Measurements from ENCODE around the gene TRIML2. TPM values are rescaled to one million over a fixed set of nuclear protein-coding genes. Genes with fewer than 3 reads are reported as not detected.

The TRIML2 gene
- polyA plus RNA-seq, 2 of the 4 experiments (the other 2 are of a cell fraction) = 53.7 to 56.2 TPM

DNA sequence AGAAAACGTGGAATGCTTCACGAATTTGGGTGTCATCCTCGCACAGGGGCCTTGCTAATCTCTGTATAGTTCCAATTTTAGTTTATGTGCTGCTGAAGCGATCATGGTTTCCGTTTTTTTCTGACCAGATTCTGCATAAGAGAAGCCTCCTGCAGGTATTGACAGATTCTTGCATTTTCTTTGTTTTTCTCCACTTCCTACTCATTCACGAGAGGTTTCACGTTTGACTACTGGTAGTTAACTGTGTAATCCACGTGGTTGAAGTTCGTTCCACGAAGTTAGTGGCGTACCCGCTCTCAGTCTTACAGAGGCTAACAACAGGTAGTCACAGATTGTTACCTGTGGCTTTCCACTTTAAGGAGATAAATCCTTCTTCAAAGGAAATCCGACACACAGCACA lies 12.1 kb upstream of the TRIML2 start:
- POLR2A ChIA-PET = no interaction called here
- ATAC-seq (no peak), FAIRE-seq (no peak), DNase-seq (ENCODE audit: low read depth in 1 of 2, low spot score in 1 of 2) (no peak)
- H3K27ac ChIP-seq = no peak overlapping the region
- no peaks in the 10 kb centered on the region for H3K4me1 ChIP-seq
- no peak overlapping the region for H3K4me3 ChIP-seq
- CTCF ChIA-PET = no interaction called here
- no peak overlapping the region for H3K4me2 ChIP-seq
- no peaks in the 10 kb centered on the region for H3K9me3 ChIP-seq
- 88% methylated on average over 13 of the region's 13 CpGs for WGBS (ENCODE audit: missing lambda C conversion rate)
- no peak for TF ChIP-seq FOSL2 (IDR thresholded peaks at IDR 0.05)
- no peak for TF ChIP-seq FOSL2 (CRISPR knock-in tag; IDR thresholded peaks at IDR 0.05)
- TF ChIP-seq RCOR1 (IDR thresholded peaks at IDR 0.05; ENCODE audit: low read depth, low read length) = no peak
- no peak for TF ChIP-seq MAX (IDR thresholded peaks at IDR 0.05)
- TF ChIP-seq CBX8 (IDR thresholded peaks at IDR 0.05) = no peak
- TF ChIP-seq BCL3 (IDR thresholded peaks at IDR 0.05) = no peak
- TF ChIP-seq BHLHE40 (IDR thresholded peaks at IDR 0.05; ENCODE audit: low read depth, low read length) = no peak
- no peak for TF ChIP-seq FOXS1 (CRISPR knock-in tag; IDR thresholded peaks at IDR 0.05)
- no peak for TF ChIP-seq HOXB13 (CRISPR knock-in tag; IDR thresholded peaks at IDR 0.05; ENCODE audit: low read depth)
- no peak for TF ChIP-seq KDM1A (IDR thresholded peaks at IDR 0.05; ENCODE audit: low read depth)
- no peak for TF ChIP-seq TFCP2L1 (CRISPR knock-in tag; IDR thresholded peaks at IDR 0.05)
- TF ChIP-seq, protein P1, sequence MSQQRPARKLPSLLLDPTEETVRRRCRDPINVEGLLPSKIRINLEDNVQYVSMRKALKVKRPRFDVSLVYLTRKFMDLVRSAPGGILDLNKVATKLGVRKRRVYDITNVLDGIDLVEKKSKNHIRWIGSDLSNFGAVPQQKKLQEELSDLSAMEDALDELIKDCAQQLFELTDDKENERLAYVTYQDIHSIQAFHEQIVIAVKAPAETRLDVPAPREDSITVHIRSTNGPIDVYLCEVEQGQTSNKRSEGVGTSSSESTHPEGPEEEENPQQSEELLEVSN (IDR thresholded peaks at IDR 0.05; ENCODE audit: borderline replicate concordance, low read depth) = no peak
- no peak for TF ChIP-seq TP53 (CRISPR knock-in tag; IDR thresholded peaks at IDR 0.05)
- TF ChIP-seq CHD4 (IDR thresholded peaks at IDR 0.05; ENCODE audit: borderline replicate concordance) = no peak
- no peak for TF ChIP-seq JUNB (IDR thresholded peaks at IDR 0.05)
- no peak for TF ChIP-seq MYC (IDR thresholded peaks at IDR 0.05; ENCODE audit: borderline replicate concordance, low read length)
- TF ChIP-seq HMGXB4 (CRISPR knock-in tag; IDR thresholded peaks at IDR 0.05; ENCODE audit: borderline replicate concordance) = no peak
- no peak for TF ChIP-seq ELK1 (IDR thresholded peaks at IDR 0.05; ENCODE audit: low read depth, low read length)

DNA sequence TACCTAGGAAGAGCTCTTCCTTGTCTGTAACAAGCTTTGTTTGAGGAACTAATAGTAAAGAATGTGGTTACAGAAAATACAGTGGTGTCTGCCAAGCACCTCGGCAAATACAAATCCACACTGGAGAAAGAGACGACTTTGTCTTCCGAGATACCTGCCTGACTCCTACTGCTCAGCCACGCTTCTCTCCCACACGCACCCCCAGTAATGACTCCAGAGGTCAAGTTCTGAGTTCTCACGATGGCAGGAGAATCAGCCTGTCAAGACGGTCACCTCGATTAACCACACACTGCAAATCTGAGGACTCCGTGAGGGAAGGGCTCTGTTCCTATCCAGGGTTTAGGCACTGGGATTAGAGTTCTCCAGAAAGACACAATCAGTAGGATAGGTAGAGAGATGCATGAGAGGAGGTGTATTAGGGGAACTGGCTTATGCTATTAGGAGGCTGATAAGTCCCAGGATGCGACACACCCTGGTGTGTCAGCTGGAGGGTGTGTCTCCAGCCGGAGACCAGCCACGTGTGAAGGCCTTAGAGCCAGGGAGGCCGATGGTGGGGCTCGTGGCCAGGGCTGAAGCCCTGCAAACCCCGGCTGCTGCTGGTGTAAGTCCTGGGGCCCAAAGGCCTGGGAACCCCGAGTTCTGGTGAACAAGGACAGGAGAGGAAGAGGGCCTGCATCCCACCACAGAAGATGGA lies 8.4 kb upstream of the TRIML2 start:
- 87% methylated on average over 16 of the region's 16 CpGs for WGBS (ENCODE audit: missing lambda C conversion rate)
- Histone ChIP-seq H3K4me3 (no peak overlapping the region), H3K4me1 (no peaks in the 10 kb centered on the region), H3K9me3 (no peaks in the 10 kb centered on the region), H3K27ac (peak overlapping the region in 1 of 2 experiments; percentile 35; a peak in 1 of 6 replicates), H3K4me2 (no peak overlapping the region)
- FAIRE-seq (no peak), ATAC-seq (no peak), DNase-seq (ENCODE audit: low read depth in 1 of 2, low spot score in 1 of 2) (no peak)
- no peak for TF ChIP-seq HDAC2 (IDR thresholded peaks at IDR 0.05)
- no peak for TF ChIP-seq TP53 (CRISPR knock-in tag; IDR thresholded peaks at IDR 0.05)
- TF ChIP-seq RFX5 (IDR thresholded peaks at IDR 0.05) = no peak
- no peak for TF ChIP-seq BHLHE40 (IDR thresholded peaks at IDR 0.05; ENCODE audit: low read depth, low read length)
- ChIA-PET CTCF (no interaction called here), POLR2A (no interaction called here)
